ENCODE measurements around the gene ANAPC2.
"Not testable (repeated sequence)": the region's sequence is repeated elsewhere in the genome, so short reads cannot be mapped to it uniquely, and the experiment has no call there.

ANAPC2 gene

DNA sequence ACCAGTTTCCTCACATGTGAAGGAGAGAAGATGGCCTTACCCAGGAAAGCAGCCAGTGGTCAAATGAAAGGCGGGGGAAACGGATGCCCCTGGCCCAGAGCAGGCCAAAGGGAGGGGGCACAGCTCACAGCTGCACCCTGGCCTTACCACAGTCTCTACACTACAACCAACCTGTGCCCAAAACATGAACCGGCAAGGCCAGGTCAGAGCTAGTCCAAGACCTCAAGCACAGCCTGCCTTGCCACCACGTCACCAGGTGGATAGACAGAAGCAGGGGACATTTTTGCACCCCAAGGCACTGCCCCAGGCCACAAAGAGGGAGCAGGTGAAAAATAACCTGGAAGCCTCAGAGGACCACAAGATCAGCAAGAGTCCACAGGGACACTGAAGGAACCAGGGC is 44.9 kb downstream of the ANAPC2 start:
- DNase-seq (ENCODE audit: low read depth), result no peak

- no peak for DNase-seq (ENCODE audit: low read depth)
Measured at GRCh38 chr9:137141976-137142936, 46.1 kb downstream of the ANAPC2 start.

- no peak for DNase-seq (ENCODE audit: low read depth)
Measured at GRCh38 chr9:137141050-137141810, 47.1 kb downstream of the ANAPC2 start.

- DNase-seq (ENCODE audit: low read depth), result no peak
Measured at GRCh38 chr9:137140151-137141012, 48.0 kb downstream of the ANAPC2 start.

GRCh38 chr9:137139468-137140150 is 48.8 kb downstream of the ANAPC2 start:
- no peak for DNase-seq (ENCODE audit: low read depth)

DNA sequence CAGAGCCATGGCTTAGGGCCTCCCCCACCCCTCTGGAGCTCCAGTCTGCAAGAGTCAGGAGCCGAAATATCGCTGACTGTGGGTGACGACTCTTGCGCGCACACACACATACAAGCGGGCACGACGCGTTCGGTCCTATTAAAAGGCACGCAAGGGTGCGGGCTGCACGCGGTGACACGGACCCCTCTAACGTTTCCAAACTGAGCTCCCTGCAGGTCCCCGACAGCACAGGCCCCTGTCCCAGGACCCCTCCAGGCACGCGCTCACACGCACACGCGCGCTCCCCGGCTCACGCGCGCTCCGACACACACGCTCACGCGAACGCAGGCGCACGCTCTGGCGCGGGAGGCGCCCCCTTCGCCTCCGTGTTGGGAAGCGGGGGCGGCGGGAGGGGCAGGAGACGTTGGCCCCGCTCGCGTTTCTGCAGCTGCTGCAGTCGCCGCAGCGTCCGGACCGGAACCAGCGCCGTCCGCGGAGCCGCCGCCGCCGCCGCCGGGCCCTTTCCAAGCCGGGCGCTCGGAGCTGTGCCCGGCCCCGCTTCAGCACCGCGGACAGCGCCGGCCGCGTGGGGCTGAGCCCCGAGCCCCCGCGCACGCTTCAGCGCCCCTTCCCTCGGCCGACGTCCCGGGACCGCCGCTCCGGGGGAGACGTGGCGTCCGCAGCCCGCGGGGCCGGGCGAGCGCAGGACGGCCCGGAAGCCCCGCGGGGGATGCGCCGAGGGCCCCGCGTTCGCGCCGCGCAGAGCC is 49.5 kb downstream of the ANAPC2 start, which contains the start of gene GRIN1:
TSS of gene GRIN1 (plus strand) at position 433 of the 746 bp plus-strand sequence. CDS start 333 bp downstream, outside the sequence.
- no peak for DNase-seq (ENCODE audit: low read depth)

DNA sequence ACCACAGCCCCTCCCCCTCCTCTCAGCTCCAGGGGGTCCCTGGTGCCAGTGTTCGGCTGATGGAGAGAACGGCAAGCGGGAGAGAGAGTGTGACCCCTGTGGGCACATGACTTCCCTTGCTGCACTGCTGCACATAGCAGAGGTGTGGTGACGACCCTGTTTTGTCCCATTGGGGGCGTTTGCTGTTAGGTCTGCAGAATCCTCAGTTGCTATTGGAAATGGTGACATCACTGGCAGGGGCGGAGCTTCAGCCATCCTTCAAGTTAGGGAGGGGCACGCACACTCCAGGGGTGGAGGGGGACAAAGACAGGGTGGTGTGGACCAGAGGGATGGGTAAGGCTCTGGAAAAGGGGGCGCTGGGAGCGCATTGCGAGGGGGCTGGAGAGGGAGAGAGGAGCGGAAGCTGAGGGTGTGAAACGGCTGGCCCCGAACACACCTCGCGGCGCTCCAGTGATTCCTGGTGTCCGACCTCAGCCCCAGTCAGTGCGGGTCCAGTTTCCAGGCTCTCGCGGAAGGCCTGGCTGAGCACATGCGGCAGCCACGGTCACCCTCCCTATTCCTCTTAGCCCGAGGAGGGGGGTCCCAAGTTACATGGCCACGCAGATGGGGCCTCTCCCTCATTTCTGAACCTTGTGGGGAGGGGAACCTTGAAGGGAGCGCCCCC is 50.2 kb downstream of the ANAPC2 start:
- no peak for DNase-seq (ENCODE audit: low read depth)

DNA sequence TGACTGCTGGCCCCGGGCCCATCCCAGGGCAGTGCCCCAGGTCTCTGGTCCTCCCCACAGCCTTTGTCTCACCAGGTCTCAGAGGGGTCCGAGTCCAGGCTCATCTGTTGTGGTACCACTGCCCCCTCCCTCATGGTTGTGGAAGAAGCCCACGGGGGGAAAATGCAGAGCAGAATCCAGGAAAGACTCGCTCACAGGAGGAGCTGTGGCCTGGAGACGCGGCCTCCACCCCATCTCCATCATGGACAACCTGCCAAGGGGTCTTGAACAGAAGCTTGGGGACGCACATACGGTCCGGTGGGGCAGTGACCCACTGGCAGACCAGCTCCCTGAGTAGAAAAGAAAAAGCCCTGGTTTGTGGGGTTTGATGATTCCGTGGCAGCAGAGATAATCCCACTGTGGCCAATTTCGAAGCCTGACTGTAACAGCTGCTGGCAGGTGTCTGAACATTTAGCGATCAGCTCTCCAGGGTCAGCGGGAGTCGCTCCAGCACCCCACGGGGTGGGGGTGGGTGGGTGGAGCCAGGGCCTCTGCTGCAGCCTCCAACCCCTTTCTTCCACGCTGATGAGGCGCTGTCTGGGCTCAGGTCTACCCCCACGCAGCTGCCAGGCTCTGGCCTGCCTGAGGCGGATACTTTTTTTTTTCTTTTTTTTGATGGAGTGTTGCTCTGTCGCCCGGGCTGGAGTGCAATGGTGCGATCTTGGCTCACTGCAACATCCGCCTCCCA is 51.3 kb downstream of the ANAPC2 start:
- DNase-seq (ENCODE audit: low read depth), result no peak

DNA sequence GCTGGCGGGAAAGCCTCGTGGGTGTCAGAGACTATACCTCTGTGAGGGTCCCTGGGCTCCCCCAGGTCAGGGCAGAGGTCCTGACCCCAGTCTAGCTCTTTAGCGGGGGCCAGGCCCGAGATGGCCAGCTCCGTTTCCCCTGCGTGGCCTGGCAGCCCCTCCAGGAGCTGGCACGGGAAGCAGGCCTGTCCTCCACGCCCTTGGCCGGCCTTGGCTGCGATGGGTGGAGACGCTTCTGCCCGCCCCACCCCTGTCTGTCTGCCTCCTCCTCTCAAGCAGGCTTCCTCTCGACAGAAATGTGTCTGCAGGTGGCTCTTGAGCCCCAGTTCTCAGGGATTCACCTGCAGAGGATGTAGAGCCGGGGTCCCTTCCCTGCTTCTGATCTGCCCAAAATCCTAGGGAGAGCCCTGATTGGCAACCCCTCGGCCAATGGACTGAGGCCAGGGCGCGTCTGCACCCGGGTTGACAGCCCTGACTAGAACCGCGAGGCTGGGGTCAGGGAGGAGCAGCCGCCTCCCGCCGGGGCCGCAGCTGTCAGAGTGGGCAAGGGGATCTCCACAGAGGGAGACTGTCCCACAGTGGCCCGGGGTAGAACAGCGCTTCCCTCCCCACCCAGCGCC is 52.0 kb downstream of the ANAPC2 start:
- DNase-seq (ENCODE audit: low read depth), result no peak

GRCh38 chr9:137135154-137135553 is 53.2 kb downstream of the ANAPC2 start:
- DNase-seq (ENCODE audit: low read depth), result not testable (repeated sequence)

- no peak for DNase-seq (ENCODE audit: low read depth)
Measured at GRCh38 chr9:137134191-137134590, 54.2 kb downstream of the ANAPC2 start.

- no peak for DNase-seq (ENCODE audit: low read depth)
Measured at GRCh38 chr9:137130176-137130755, 58.1 kb downstream of the ANAPC2 start.

- peak; percentile 81 for DNase-seq (ENCODE audit: low read depth)
Measured at GRCh38 chr9:137129456-137130175, 58.7 kb downstream of the ANAPC2 start.

DNA sequence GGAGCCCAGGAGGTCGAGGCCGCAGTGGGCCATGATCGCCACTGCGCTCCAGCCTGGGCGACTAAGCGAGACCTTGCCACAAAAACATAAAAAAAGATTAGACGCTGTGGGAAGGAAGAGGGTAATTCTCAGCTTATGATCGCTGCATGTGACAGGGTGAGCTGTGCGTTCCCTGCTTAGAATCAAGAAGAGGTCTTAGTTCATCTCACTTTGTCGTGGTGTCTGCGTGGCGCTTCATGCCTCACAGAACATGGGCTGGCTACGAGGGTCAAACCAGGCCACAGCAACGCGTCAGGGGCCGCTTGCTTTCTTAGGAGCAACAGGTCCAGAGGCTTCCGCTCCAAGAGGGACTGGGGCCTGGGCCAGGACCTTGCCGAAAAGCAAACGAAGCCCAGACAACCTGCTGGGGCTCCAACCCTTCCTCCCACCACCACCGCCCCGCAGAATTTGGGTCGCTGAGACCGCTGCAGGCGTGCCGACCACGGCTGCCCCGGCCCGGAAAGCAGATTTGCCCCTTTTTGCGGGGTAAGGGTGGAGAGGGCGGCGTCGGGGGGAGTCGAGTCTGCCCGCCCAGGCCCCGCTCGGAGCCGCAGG is 59.4 kb downstream of the ANAPC2 start:
- no peak for DNase-seq (ENCODE audit: low read depth)

DNA sequence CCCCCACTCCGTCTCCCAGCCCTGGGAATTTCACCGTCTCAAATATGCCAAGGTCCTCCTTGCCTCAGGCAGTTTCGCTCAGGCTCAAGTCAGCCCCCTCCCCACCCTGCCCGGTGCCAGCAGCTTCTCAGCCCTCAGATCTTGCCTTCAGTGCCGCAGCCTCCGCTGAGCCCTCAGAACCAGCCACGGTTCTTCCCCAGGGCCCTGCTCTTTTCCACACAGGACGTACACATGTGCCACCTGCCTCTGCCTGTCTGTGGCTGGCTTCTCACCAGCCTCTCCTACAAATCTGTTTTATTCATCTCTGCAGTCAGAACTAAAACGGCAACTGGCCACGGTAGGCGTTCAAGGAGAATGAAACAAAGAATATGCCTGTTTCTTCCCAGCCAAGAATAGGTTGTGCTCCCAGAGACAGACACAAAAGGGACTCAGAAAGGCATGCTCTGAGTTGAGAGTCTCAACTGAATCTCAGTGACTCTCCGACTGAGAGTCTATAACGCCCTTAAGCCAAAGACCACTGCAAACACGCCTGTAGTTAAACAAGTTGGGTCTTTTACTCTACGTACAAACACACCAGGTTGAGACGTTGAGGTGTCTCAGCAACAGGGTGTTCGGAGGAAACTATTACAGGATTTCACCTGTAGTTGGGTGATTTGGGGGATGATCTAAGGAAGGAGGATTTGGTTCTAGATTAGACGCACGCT is 60.0 kb downstream of the ANAPC2 start:
- no peak for DNase-seq (ENCODE audit: low read depth)

DNA sequence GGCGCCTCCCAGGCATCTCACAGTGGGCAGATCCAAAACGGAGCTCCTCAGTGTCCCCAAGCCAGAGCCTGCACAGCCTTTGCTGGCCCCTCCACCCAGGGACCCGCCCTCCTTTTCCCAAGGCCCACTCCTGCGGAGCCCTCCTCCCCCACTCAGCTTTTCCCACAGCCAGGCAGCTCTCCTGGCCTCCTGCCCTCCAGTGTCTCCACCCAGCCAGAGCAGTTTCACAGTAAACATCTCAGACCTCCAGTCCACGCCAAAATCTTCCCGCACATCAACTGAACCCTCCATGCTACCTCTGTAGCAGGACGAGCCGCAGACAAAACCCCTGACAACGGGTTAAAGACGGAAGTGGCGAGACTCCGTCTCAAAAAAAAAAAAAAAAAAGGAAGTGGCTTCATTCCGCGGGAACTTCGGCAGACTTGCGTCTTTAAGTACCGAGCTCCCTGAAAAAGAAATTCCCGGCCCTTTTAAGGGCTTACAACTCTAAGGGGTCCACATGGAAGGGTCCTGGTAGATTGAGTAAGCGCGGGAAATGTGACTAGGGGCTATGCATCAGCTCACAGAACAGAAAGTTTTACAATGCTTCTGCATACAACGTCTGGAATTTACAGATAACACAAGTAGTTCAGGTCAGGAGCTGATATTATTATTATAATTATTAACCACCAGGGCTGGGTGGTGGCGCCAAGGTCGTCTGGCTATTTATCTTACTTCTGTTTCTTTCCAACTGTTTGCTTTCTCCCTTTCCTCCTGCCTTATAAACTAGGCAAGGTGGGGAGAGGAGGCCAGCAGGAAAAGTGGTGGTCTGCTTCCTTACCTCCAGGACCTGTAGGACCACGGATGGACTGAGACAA is 60.8 kb downstream of the ANAPC2 start:
- peak; percentile 58 for DNase-seq (ENCODE audit: low read depth)
